NCI-H2029 treated with DMSO at 0.1 percent for 48 hours (cell line): Measurements from ENCODE around the gene AQP11.
"Not testable (repeated sequence)": the region's sequence is repeated elsewhere in the genome, so short reads cannot be mapped to it uniquely, and the experiment has no call there.

Experiments used
- DNase-seq: peaks from one replicate; lab custom pipeline; 2025; lab: John Stamatoyannopoulos, UW

Gene AQP11, protein sequence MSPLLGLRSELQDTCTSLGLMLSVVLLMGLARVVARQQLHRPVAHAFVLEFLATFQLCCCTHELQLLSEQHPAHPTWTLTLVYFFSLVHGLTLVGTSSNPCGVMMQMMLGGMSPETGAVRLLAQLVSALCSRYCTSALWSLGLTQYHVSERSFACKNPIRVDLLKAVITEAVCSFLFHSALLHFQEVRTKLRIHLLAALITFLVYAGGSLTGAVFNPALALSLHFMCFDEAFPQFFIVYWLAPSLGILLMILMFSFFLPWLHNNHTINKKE

DNA sequence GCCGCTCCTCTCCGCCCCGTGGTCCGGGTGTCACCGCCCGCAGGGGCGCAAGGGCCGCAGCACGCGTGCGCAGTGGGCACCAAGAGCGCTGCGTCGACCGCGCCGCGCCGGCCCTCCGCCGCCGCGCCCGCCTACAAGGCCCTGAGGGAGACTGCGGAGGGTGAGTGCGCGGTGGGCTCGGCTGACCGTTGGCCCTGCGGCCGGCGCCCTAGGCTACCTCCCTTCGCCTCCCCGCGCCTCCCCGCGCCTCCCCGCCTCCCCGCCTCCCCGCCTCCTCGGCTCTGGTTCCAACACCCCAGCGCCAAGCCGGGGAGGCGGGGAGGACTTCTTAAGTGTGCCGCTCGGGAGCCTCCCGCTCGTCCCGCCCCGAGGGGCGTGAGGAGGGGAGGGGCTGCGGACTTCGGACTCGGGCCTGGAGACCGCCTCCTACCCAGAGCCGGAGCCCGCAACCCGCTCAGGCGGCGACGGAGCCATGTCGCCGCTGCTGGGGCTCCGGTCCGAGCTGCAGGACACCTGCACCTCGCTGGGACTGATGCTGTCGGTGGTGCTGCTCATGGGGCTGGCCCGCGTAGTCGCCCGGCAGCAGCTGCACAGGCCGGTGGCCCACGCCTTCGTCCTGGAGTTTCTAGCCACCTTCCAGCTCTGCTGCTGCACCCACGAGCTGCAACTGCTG is at the start of gene AQP11:
Gene AQP11, plus strand, starts transcription at position 433 of the 673 bp plus-strand sequence. Its CDS starts 40 bp downstream, at position 473.
- peak; percentile 36 for DNase-seq

- DNase-seq, result no peak
Observed at GRCh38 chr11:77542296-77542695, 47.5 kb upstream of the AQP11 start.

DNA sequence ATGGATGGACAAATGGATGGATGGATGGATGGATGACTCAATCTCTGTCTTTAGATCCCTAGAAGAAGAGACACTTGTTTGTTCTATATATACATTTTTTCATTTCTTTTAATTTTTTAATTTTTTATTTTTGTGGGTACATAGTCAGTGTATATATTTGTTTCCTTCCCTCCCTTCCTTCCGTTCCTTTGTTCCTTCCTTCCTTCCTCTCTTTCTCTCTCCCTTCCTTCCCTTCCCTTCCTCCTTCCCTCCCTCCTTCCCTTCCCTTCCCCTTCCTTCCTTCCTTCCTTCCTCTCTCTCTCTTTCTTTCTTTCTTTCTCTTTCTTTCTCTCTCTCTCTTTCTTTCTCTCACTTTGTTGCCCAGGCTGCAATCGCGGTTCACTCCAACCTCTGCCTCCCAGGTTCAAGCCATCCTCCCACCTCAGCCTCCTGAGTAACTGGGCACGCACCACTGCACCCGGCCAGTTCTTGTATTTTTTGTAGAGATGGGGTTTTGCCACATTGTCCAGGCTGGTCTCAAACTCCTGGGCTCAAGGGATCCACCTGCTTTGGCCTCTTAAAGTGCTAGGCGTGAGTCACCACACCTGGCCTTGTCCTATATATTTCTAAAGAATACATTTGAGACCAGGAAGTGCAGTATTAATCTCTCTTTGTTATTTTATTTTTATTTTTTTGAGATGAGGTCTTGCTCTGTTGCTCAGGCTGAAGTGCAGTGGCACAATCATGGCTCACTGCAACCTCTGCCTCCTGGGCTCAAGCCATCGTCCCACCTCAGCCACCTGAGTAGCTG is 42.5 kb upstream of the AQP11 start:
- no peak for DNase-seq

GRCh38 chr11:77547863-77548551 is 41.7 kb upstream of the AQP11 start:
- DNase-seq, result peak; percentile 61

GRCh38 chr11:77548552-77549445 is 41.0 kb upstream of the AQP11 start:
- DNase-seq, result no peak

DNA sequence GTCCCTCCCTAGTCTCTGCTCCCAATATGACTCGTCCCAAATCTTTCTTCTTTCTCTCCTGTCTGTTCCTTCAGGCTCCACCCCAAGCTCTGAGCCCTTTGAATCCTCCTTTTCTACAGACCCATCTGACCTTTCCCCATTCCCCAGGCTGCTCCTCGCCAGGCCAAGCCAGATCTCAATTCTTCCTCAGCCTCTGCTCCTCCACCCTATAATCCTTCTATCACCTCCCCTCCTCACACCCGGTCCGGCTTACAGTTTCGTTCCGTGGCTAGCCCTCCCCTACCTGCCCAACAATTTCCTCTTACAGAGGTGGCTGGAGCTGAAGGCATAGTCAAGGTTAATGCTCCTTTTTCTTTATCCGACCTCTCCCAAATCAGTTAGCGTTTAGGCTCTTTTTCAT is 38.3 kb upstream of the AQP11 start:
- DNase-seq, result not testable (repeated sequence)

DNA sequence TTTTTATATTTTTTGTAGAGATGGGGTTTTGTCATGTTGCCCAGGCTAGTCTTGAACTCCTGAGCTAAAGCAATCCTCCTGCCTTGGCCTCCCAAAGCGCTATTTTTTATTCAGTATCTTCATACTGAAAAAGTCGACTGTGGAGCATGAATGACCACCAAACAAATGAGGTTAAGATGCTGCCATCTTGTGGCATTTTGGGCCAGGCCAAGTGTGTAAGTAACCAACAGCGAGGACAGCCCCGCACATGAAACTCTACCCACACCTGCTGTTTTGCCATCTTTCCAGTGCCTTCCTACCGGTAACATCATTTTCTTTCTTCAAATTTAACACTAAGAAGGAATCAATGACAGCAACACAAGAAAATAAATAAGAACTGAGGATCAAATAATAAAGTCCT is 32.2 kb upstream of the AQP11 start:
- DNase-seq, result no peak

DNA sequence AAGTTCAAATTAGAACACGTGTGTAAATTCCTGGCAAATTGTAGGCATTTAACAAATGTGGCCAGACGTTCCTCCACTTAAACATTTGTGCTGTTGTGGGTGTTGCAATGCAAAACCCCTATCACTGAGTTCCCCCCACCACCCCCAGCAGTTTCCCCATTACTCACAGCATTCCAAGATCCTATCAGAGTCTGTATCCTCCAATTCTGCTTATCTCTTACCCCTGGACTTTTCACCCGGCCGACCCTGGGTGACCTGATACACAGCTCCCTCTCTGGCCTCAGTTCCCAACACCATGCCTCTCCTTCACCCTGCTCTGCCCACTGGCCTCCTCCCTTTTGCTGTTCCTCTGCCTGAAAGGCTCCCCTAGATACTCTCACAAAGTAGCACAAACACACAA is 31.4 kb upstream of the AQP11 start:
- DNase-seq, result no peak

DNA sequence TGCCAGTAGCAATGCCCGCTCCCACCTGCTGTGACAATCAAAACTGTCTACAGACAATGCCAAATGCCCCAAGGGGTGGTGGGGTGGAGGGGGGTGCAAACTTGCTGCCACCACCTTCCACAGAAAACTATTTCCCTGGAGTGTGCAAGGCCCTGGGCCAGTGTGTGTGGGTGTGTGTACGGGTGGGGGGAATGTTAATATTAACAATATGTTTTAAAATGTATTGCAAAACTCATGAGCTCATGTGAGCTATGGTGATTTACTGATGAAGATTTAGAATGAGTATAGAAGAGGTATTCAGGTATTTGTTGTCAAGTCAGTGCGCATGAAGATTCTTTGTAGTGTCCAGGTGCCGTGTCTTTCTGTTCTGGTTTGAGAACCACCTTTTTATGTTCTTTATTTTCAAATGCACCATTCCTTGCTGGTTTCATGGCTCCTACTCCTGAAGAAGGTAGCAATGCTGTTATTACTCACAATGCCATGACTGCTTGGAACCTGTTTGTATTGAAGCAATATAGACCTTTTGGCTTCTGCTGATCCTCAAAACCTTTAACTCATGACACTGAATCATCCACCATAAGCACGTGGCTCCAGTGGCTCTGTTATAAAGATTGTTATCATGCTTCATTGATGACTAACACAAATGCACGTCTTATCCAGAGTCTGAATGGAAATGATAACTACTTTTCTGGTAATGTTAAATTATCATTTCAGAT is 29.9 kb upstream of the AQP11 start:
- DNase-seq, result no peak

DNA sequence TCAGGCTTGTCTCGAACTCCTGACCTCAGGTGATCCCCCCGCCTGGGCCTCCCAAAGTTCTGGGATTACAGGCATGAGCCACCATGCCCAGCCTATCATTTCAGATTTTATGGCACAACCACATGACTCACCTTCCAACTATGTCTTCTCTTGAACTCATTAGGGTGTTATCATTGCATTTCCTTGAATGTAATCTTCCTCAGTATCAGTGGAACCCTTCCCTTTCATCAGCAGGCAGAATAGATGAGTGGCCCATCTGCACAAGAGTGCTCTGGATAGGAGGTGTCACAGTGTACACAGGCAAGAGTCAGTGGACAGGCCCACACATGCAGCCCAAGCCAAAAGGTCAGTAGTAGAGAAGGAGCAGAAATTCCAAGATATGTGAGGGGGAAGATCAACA is 29.1 kb upstream of the AQP11 start:
- DNase-seq, result no peak

DNA sequence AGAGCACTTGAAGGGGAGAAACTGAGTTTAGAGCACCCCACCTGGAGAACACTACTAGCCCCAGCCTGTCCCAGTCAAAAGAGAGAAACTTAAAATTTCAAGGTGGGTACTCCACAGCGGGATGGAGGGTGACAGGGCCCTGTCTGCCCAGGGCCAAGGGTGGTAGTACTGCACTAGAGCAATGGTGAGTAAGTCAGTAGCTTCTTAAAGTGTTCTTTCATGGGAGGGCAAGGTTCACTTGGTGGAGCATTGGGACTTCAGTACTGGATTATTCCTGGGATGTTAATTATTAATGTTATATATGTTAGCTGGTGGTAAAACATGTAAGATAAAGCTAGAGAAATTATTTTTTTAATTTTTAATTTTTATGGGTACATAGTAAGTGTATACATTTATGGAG is 28.5 kb upstream of the AQP11 start:
- DNase-seq, result no peak

GRCh38 chr11:77568306-77568705 is 21.4 kb upstream of the AQP11 start:
- DNase-seq, result no peak

GRCh38 chr11:77568916-77569675 is 20.7 kb upstream of the AQP11 start:
- no peak for DNase-seq

DNA sequence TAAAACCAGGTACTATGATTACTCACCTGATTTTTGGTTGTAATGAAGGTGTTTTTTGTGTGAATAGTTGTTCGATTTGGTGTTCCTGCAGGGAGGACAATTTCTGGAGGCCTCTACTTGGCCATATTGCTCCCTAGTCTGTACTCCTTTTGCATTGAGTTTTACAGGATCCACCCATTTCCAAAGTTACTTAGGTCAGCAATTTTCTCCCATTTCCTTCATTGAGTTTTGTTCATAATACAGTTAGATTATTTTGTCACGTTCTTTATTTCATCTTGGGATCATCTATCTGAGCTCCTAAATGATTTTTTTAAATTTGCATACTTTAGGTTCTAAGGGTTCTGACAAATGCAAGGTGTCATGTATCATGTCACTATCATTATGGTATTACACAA is 20.1 kb upstream of the AQP11 start:
- no peak for DNase-seq

DNA sequence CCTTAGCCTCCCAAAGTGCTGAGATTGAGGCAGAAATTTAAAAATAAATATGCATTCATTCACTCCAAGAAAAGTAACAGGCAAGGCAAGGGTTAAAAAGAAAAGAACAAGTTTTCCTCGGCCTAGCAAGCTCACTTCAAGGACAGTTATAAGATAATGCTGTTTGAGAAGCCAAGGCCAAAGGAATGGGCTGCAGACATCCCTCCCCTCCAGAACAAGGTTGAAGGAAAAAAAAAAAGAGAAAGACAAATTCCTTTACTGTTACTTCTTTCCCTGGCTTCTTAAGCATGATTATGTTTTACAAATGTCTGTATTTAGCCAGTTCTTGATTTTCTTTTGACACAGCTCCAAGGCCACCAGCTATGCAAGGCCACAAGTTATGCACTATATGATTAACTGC is 18.9 kb upstream of the AQP11 start:
- not testable (repeated sequence) for DNase-seq

- DNase-seq, result not testable (repeated sequence)
Observed at GRCh38 chr11:77575428-77575827, 14.3 kb upstream of the AQP11 start.

DNA sequence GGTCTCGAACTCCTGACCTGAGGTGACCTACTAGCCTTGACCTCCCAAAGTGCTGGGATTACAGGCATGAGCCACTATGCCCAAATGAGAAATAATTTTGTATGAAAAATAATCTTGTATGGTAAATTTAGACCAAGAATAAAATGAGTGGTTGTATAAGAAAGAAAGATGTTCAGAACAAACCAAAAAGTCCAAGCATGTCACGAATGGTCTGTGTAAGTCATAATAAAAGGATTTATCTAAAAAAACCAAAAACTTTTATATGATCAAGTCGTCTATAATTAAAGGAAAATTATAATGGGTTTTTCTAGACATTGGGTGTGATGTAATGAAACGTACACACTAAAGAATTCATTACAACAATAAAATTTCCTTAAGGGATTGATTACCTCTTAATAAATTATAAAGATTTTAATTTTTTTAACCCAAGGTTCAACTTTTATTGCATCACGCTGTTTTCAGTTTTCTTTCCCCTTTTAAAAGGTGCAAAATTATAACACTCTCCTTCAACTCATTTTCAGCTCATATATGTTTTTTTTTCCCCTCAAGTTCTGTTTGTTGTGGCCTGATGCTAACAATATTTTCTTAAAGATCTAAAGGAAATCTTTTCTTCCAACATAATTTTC is 8.9 kb upstream of the AQP11 start:
- DNase-seq, result no peak

GRCh38 chr11:77589181-77589520 is 602 bp upstream of the AQP11 start:
- DNase-seq, result peak; percentile 65

DNA sequence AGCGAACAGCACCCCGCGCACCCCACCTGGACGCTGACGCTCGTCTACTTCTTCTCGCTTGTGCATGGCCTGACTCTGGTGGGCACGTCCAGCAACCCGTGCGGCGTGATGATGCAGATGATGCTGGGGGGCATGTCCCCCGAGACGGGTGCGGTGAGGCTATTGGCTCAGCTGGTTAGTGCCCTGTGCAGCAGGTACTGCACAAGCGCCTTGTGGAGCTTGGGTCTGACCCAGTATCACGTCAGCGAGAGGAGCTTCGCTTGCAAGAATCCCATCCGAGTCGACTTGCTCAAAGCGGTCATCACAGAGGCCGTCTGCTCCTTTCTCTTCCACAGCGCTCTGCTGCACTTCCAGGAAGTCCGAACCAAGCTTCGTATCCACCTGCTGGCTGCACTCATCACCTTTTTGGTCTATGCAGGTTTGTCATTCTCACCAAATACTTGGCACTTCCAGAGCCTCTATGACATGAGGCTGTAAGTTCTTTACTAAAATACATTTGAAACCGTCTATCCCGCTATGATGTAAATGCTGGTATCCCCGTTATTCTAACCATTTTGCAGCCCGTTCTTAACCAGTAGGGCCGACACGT is 535 bp downstream of the AQP11 start:
- no peak for DNase-seq
